ENCODE results near the gene HOXA1. TPM values are rescaled to one million over a fixed set of nuclear protein-coding genes. Genes with fewer than 3 reads are reported as not detected.

Gene HOXA1
- total and polyA plus RNA-seq, 5 donors from 2014 or later = 0.49 to 1.4 (median 0.85) TPM

- no peak for ATAC-seq (ENCODE audit: low read depth in 2 of 2)
- peaks cover 0 to 7% (median 0%) of the 10 kb centered on the region in 7 donors for H3K9me3 Mint-ChIP-seq
- H3K27ac Mint-ChIP-seq = no peak within 1 kb of the TSS
Measured at GRCh38 chr7:27102581-27103442, 7.0 kb upstream of the HOXA1 start, which contains the start of gene HOXA2. Gene HOXA2 (minus strand): TSS chr7:27102683. CDS start chr7:27102500, 183 bp downstream.

GRCh38 chr7:27101957-27102580 lies 6.3 kb upstream of the HOXA1 start:
- Mint-ChIP-seq H3K27ac (no peak overlapping the region), H3K36me3 (peaks cover 22% of the 10 kb centered on the region), H3K9me3 (peaks cover 0 to 7% (median 0%) of the 10 kb centered on the region in 7 donors), H3K4me1 (peaks cover 8 to 48% (median 17%) of the 10 kb centered on the region in 4 donors), H3K27me3 (peaks cover 70% of the 10 kb centered on the region), H3K4me3 (peak overlapping the region in 3 of 4 donors; percentile 23 to 76 (median 39))
- H3K9me3 ChIP-seq (ENCODE audit: control insufficient read depth in 2 of 2, low read length in 2 of 2) = no peaks in the 10 kb centered on the region
- H3K27me3 ChIP-seq (ENCODE audit: control insufficient read depth, insufficient read depth, low read length) = peaks cover 18% of the 10 kb centered on the region
- no peak for DNase-seq
- H3K36me3 ChIP-seq (ENCODE audit: control insufficient read depth, insufficient read depth, low read length) = no peaks in the 10 kb centered on the region
- no peak overlapping the region for H3K4me3 ChIP-seq (ENCODE audit: low read depth, low read length)
- no peak for ATAC-seq (ENCODE audit: low read depth in 2 of 2)
- no peak overlapping the region for H3K27ac ChIP-seq (ENCODE audit: insufficient read depth, low read length, poor library complexity, severe bottlenecking)
- peaks cover 20% of the 10 kb centered on the region for H3K4me1 ChIP-seq (ENCODE audit: control insufficient read depth, insufficient read depth, low read length, poor library complexity, severe bottlenecking)

More at GRCh38 chr7:27102581-27103442, 7.0 kb upstream of the HOXA1 start, which contains the start of gene HOXA2:
- Histone ChIP-seq H3K27ac (ENCODE audit: insufficient read depth, low read length, poor library complexity, severe bottlenecking) (no peak within 1 kb of the TSS), H3K27me3 (ENCODE audit: control insufficient read depth, insufficient read depth, low read length) (peaks cover 18% of the 10 kb centered on the region), H3K4me3 (ENCODE audit: low read depth, low read length) (no peak within 1 kb of the TSS), H3K4me1 (ENCODE audit: control insufficient read depth, insufficient read depth, low read length, poor library complexity, severe bottlenecking) (peaks cover 12% of the 10 kb centered on the region), H3K9me3 (ENCODE audit: control insufficient read depth in 2 of 2, low read length in 2 of 2) (no peaks in the 10 kb centered on the region), H3K36me3 (ENCODE audit: control insufficient read depth, insufficient read depth, low read length) (no peaks in the 10 kb centered on the region)
- peaks cover 63% of the 10 kb centered on the region for H3K27me3 Mint-ChIP-seq
- peaks cover 8 to 40% (median 12%) of the 10 kb centered on the region in 4 donors for H3K4me1 Mint-ChIP-seq
- DNase-seq = no peak
- peak within 1 kb of the TSS in 3 of 4 donors; percentile 23 to 76 (median 47) for H3K4me3 Mint-ChIP-seq
- peaks cover 22% of the 10 kb centered on the region for H3K36me3 Mint-ChIP-seq

GRCh38 chr7:27101171-27101956 lies 5.6 kb upstream of the HOXA1 start:
- Histone ChIP-seq H3K36me3 (ENCODE audit: control insufficient read depth, insufficient read depth, low read length) (no peaks in the 10 kb centered on the region), H3K27me3 (ENCODE audit: control insufficient read depth, insufficient read depth, low read length) (peaks cover 18% of the 10 kb centered on the region), H3K9me3 (ENCODE audit: control insufficient read depth in 2 of 2, low read length in 2 of 2) (no peaks in the 10 kb centered on the region), H3K4me1 (ENCODE audit: control insufficient read depth, insufficient read depth, low read length, poor library complexity, severe bottlenecking) (peaks cover 23% of the 10 kb centered on the region), H3K4me3 (ENCODE audit: low read depth, low read length) (no peak overlapping the region), H3K27ac (ENCODE audit: insufficient read depth, low read length, poor library complexity, severe bottlenecking) (no peak overlapping the region)
- Mint-ChIP-seq H3K27me3 (peaks cover 72% of the 10 kb centered on the region), H3K27ac (no peak overlapping the region), H3K4me3 (peak overlapping the region in 3 of 4 donors; percentile 1 to 45 (median 23)), H3K36me3 (peaks cover 22% of the 10 kb centered on the region), H3K9me3 (peaks cover 0 to 7% (median 0%) of the 10 kb centered on the region in 7 donors), H3K4me1 (peaks cover 8 to 50% (median 18%) of the 10 kb centered on the region in 4 donors)
- ATAC-seq (ENCODE audit: low read depth in 2 of 2) (no peak), DNase-seq (no peak)

GRCh38 chr7:27100694-27101170 lies 4.9 kb upstream of the HOXA1 start:
- peaks cover 8 to 50% (median 19%) of the 10 kb centered on the region in 4 donors for H3K4me1 Mint-ChIP-seq
- Histone ChIP-seq H3K9me3 (ENCODE audit: control insufficient read depth in 2 of 2, low read length in 2 of 2) (no peaks in the 10 kb centered on the region), H3K27me3 (ENCODE audit: control insufficient read depth, insufficient read depth, low read length) (peaks cover 18% of the 10 kb centered on the region), H3K36me3 (ENCODE audit: control insufficient read depth, insufficient read depth, low read length) (no peaks in the 10 kb centered on the region), H3K4me3 (ENCODE audit: low read depth, low read length) (no peak overlapping the region), H3K4me1 (ENCODE audit: control insufficient read depth, insufficient read depth, low read length, poor library complexity, severe bottlenecking) (peaks cover 25% of the 10 kb centered on the region), H3K27ac (ENCODE audit: insufficient read depth, low read length, poor library complexity, severe bottlenecking) (no peak overlapping the region)
- DNase-seq (no peak), ATAC-seq (ENCODE audit: low read depth in 2 of 2) (no peak)
- H3K27me3 Mint-ChIP-seq = peaks cover 73% of the 10 kb centered on the region
- H3K36me3 Mint-ChIP-seq = peaks cover 22% of the 10 kb centered on the region
- H3K27ac Mint-ChIP-seq = no peak overlapping the region
- peaks cover 0 to 7% (median 0%) of the 10 kb centered on the region in 7 donors for H3K9me3 Mint-ChIP-seq
- H3K4me3 Mint-ChIP-seq = peak overlapping the region in 1 of 4 donors; percentile 55

GRCh38 chr7:27099453-27100370 lies 3.9 kb upstream of the HOXA1 start:
- DNase-seq (no peak), ATAC-seq (ENCODE audit: low read depth in 2 of 2) (no peak)
- peaks cover 18% of the 10 kb centered on the region for H3K27me3 ChIP-seq (ENCODE audit: control insufficient read depth, insufficient read depth, low read length)
- H3K9me3 ChIP-seq (ENCODE audit: control insufficient read depth in 2 of 2, low read length in 2 of 2) = no peaks in the 10 kb centered on the region
- peaks cover 8 to 60% (median 22%) of the 10 kb centered on the region in 4 donors for H3K4me1 Mint-ChIP-seq
- no peak overlapping the region for H3K4me3 ChIP-seq (ENCODE audit: low read depth, low read length)
- no peak overlapping the region for H3K27ac Mint-ChIP-seq
- no peaks in the 10 kb centered on the region for H3K36me3 ChIP-seq (ENCODE audit: control insufficient read depth, insufficient read depth, low read length)
- H3K36me3 Mint-ChIP-seq = peaks cover 22% of the 10 kb centered on the region
- H3K27ac ChIP-seq (ENCODE audit: insufficient read depth, low read length, poor library complexity, severe bottlenecking) = no peak overlapping the region
- H3K9me3 Mint-ChIP-seq = peaks cover 0 to 7% (median 0%) of the 10 kb centered on the region in 7 donors
- H3K27me3 Mint-ChIP-seq = peaks cover 75% of the 10 kb centered on the region
- peak overlapping the region in 2 of 4 donors; percentile 36 to 69 for H3K4me3 Mint-ChIP-seq
- peaks cover 35% of the 10 kb centered on the region for H3K4me1 ChIP-seq (ENCODE audit: control insufficient read depth, insufficient read depth, low read length, poor library complexity, severe bottlenecking)

GRCh38 chr7:27098578-27099451 lies 3.0 kb upstream of the HOXA1 start:
- Histone ChIP-seq H3K36me3 (ENCODE audit: control insufficient read depth, insufficient read depth, low read length) (no peaks in the 10 kb centered on the region), H3K4me1 (ENCODE audit: control insufficient read depth, insufficient read depth, low read length, poor library complexity, severe bottlenecking) (peaks cover 35% of the 10 kb centered on the region), H3K27me3 (ENCODE audit: control insufficient read depth, insufficient read depth, low read length) (peaks cover 18% of the 10 kb centered on the region), H3K9me3 (ENCODE audit: control insufficient read depth in 2 of 2, low read length in 2 of 2) (no peaks in the 10 kb centered on the region), H3K4me3 (ENCODE audit: low read depth, low read length) (no peak overlapping the region), H3K27ac (ENCODE audit: insufficient read depth, low read length, poor library complexity, severe bottlenecking) (no peak overlapping the region)
- Mint-ChIP-seq H3K4me1 (peaks cover 10 to 66% (median 25%) of the 10 kb centered on the region in 4 donors), H3K4me3 (peak overlapping the region in 3 of 4 donors; percentile 36 to 73 (median 69)), H3K27me3 (peaks cover 74% of the 10 kb centered on the region), H3K9me3 (peaks cover 0 to 5% (median 0%) of the 10 kb centered on the region in 7 donors), H3K27ac (no peak overlapping the region), H3K36me3 (peaks cover 22% of the 10 kb centered on the region)
- DNase-seq = no peak
- ATAC-seq (ENCODE audit: low read depth in 2 of 2) = no peak
